PC-9 (cell line): Measurements from ENCODE around the gene RMI2.

Experiments used
- CTCF ChIP-seq: fragments of 200-600 bp; sonication (generic); conservative IDR thresholded peaks from 2 replicates; pipeline ENCODE4 v1.6.1; 2017; ENCODE audit warnings: mixed run types, antibody characterized with exemption, mild to moderate bottlenecking, moderate library complexity
- EZH2 ChIP-seq: fragments of 200-600 bp; sonication (generic); IDR thresholded peaks from 2 replicates; pipeline ENCODE4 v1.8.0; 2017; ENCODE audit warnings: antibody characterized with exemption, low read depth

- TF ChIP-seq CTCF (no peak), EZH2 (no peak)
Observed at GRCh38 chr16:11333010-11333409, 12.2 kb upstream of the RMI2 start.
